Progenitor cell of endocrine pancreas (in vitro differentiated cells): ENCODE measurements around the gene NADSYN1. TPM values are rescaled to one million over a fixed set of nuclear protein-coding genes. Genes with fewer than 3 reads are reported as not detected.

Source experiments
- DNase-seq: peaks from one replicate; pipeline ENCODE4 v3.0.0; 2021; ENCODE audit warnings: low spot score; ENCODE audit not compliant: unreplicated experiment
- H3K27ac Mint-ChIP-seq: 2 replicates; pipeline ENCODE4 v1.8.0; 2021; ENCODE audit warnings: mild to moderate bottlenecking, moderate library complexity, mixed read lengths
- H3K27me3 Mint-ChIP-seq: 2 replicates; pipeline ENCODE4 v1.8.0; 2021; ENCODE audit warnings: mixed read lengths
- H3K36me3 Mint-ChIP-seq: 2 replicates; pipeline ENCODE4 v1.8.0; 2022; ENCODE audit warnings: mixed read lengths; ENCODE audit not compliant: insufficient read depth
- H3K4me1 Mint-ChIP-seq: 2 replicates; pipeline ENCODE4 v1.8.0; 2021; ENCODE audit warnings: low read depth, mixed read lengths
- H3K4me3 Mint-ChIP-seq: 2 replicates; pipeline ENCODE4 v1.8.0; 2021; ENCODE audit warnings: low read depth, mild to moderate bottlenecking, moderate library complexity, mixed read lengths
- H3K9me3 Mint-ChIP-seq: 2 replicates; pipeline ENCODE4 v1.8.0; 2021; ENCODE audit warnings: low read depth, mixed read lengths
- CTCF ChIP-seq: fragments of 200-600 bp; sonication (generic); IDR thresholded peaks from one replicate; pipeline ENCODE4 v1.5.0; 2021; ENCODE audit warnings: antibody characterized with exemption, mild to moderate bottlenecking; ENCODE audit not compliant: unreplicated experiment
- total RNA-seq: library from RNA; stranded (reverse); gene quantifications from 2 replicates; pipeline ENCODE4 v1.2.1, GENCODE V29; 2021

Gene NADSYN1
- total RNA-seq, 1 donor from 2014 or later: 72.0 TPM

DNA sequence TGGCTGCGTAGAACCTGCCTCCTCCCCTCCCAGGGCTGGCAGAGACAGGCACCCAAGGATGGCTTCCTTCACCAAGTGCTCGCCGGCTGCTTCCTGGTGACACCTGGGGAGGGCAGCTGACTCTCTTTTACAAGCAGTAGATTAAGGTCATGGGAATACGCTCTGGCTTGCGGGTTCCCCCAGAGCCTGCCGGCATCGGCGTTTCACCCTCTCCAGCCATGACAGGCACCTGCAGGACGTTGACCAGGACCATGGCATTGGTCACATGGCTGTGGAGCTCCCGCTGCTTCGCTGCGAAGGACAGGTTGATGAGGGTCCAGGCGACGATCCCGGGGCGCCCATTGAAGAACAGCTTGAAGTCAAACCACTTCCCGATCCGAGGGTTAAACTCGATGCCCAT, 14.4 kb upstream of the NADSYN1 start:
- no peaks in the 10 kb centered on the region for H3K4me1 Mint-ChIP-seq
- H3K9me3 Mint-ChIP-seq: no peaks in the 10 kb centered on the region
- no peak for TF ChIP-seq CTCF
- H3K36me3 Mint-ChIP-seq: peaks cover 15% of the 10 kb centered on the region
- no peak overlapping the region for H3K27ac Mint-ChIP-seq
- H3K27me3 Mint-ChIP-seq: no peaks in the 10 kb centered on the region
- H3K4me3 Mint-ChIP-seq: no peak overlapping the region
- DNase-seq: no peak

DNA sequence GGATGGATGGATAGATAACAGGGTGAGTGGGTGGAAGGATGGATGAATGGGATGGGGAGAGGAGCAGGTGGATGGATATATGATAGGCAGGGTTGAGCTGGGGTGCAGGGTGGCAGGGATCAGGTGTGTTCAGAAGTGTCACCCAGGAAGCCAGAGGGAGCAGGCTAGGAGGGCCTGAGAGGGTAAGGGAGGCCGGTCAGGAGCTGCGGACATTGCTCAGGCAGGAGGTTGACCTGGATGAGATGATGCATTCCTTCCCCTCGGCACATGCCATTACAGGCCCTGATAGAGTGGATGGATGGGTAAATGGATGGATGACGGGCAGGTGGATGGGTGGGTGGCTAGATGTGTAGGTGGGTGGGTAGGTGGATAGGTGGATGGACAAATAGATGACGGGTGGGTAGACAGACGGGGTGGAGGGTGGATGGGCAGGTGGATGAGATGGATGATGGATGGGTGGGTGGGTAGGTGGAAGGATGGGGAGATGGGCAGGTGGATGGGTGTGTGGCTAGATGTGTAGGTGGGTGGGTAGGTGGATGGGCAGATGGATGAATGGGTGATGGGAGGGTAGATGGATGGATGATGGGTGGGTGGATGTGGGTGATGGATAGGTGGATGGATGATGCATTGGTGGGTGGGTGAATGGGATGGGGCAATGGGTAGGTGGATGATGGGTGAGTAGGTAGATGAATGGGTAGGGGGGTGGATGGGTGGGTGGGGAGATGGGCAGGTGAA, 12.8 kb upstream of the NADSYN1 start:
- no peak overlapping the region for H3K27ac Mint-ChIP-seq
- TF ChIP-seq CTCF: no peak
- no peaks in the 10 kb centered on the region for H3K27me3 Mint-ChIP-seq
- H3K4me1 Mint-ChIP-seq: no peaks in the 10 kb centered on the region
- peaks cover 19% of the 10 kb centered on the region for H3K36me3 Mint-ChIP-seq
- no peak overlapping the region for H3K4me3 Mint-ChIP-seq
- DNase-seq: no peak
- no peaks in the 10 kb centered on the region for H3K9me3 Mint-ChIP-seq

- H3K4me3 Mint-ChIP-seq: no peak overlapping the region
- H3K9me3 Mint-ChIP-seq: peaks cover 3% of the 10 kb centered on the region
- no peaks in the 10 kb centered on the region for H3K27me3 Mint-ChIP-seq
- no peak for DNase-seq
- peaks cover 5% of the 10 kb centered on the region for H3K4me1 Mint-ChIP-seq
- TF ChIP-seq CTCF: no peak
- no peak overlapping the region for H3K27ac Mint-ChIP-seq
- peaks cover 27% of the 10 kb centered on the region for H3K36me3 Mint-ChIP-seq
These were observed 11.8 kb upstream of the NADSYN1 start for GRCh38 chr11:71441251-71441650.

- H3K9me3 Mint-ChIP-seq: peaks cover 3% of the 10 kb centered on the region
- TF ChIP-seq CTCF: no peak
- DNase-seq: no peak
- no peak overlapping the region for H3K4me3 Mint-ChIP-seq
- peaks cover 32% of the 10 kb centered on the region for H3K36me3 Mint-ChIP-seq
- no peak overlapping the region for H3K27ac Mint-ChIP-seq
- no peaks in the 10 kb centered on the region for H3K27me3 Mint-ChIP-seq
- peaks cover 12% of the 10 kb centered on the region for H3K4me1 Mint-ChIP-seq
These were observed 10.9 kb upstream of the NADSYN1 start for GRCh38 chr11:71442123-71442522.

DNA sequence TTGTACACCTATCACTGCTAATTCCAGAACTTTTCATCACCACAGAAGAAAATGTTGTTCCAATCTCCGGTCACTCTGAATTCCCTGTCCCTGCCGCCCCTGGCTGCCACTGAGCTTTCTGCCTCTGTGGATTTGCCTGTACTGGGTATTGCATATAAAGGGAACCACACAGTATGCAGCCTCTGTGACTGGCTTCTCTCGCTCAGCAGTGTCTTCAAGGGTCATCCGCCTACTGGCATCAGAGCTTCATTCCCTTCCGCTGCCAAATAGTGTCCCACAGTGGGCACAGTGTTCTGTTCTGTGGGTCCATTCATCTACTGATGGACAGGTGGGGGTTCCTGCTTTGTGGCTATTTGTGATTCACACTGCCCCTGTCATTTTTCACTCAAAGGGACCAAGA, 10.1 kb upstream of the NADSYN1 start:
- Mint-ChIP-seq H3K4me1 (peaks cover 19% of the 10 kb centered on the region), H3K36me3 (peaks cover 32% of the 10 kb centered on the region), H3K27me3 (no peaks in the 10 kb centered on the region), H3K4me3 (no peak overlapping the region), H3K9me3 (peaks cover 3% of the 10 kb centered on the region), H3K27ac (no peak overlapping the region)
- DNase-seq: no peak
- no peak for TF ChIP-seq CTCF
